SK-N-SH (cell line): ENCODE results near the gene OSBPL10. TPM values are rescaled to one million over a fixed set of nuclear protein-coding genes. Genes with fewer than 3 reads are reported as not detected.

Experiments
- CTCF ChIA-PET: fragments of 300-600, 350-600 bp; formaldehyde crosslinking; extraction: SDS; loops from one replicate; lab custom pipeline; 2021; lab: Yijun Ruan, JAX
- POLR2A ChIA-PET: fragments of 350-600 bp; sonication (Branson Sonifier 250); formaldehyde crosslinking; extraction: SDS; loops from one replicate; lab custom pipeline; 2020; ENCODE audit warnings: antibody characterized with exemption, inconsistent platforms; lab: Yijun Ruan, JAX
- DNase-seq: peaks from one replicate; pipeline ENCODE4 v3.0.0; 2012
- H2AFZ ChIP-seq: fragments of 200-600 bp; sonication (generic); 2 replicates; pipeline ENCODE4 v1.8.1; 2016; ENCODE audit warnings: antibody characterized with exemption, mild to moderate bottlenecking, low read depth
- H3F3A ChIP-seq: fragments of 200-600 bp; sonication (generic); replicated peaks from 2 replicates; pipeline ENCODE3; 2016; ENCODE audit warnings: antibody characterized with exemption, mild to moderate bottlenecking; ENCODE audit not compliant: insufficient read depth
- H3K27ac ChIP-seq, 2 experiments: fragments of 200-500 bp in 1 of 2; fragments of 200-600 bp in 1 of 2; sonication (Bioruptor generic) in 1 of 2; sonication (generic), shearing (Covaris generic) in 1 of 2; 2 replicates each; pipeline versions ENCODE4 v1.5.1 to v1.6.1; 2014 to 2016; ENCODE audit warnings: low read depth in 2 of 2, inconsistent platforms in 1 of 2, low read length in 1 of 2, mild to moderate bottlenecking in 1 of 2, mixed read lengths in 1 of 2
- H3K27me3 ChIP-seq: fragments of 200-600 bp; sonication (generic), shearing (Covaris generic); 2 replicates; pipeline ENCODE4 v1.6.1; 2016; ENCODE audit warnings: mixed run types; ENCODE audit not compliant: insufficient read depth
- H3K36me3 ChIP-seq, 2 experiments: fragments of 200-500 bp in 1 of 2; fragments of 200-600 bp in 1 of 2; sonication (Bioruptor generic) in 1 of 2; sonication (generic) in 1 of 2; replicated peaks in 1 of 2; 2 replicates each; pipeline versions ENCODE3 to v1.5.1; 2014 to 2016; ENCODE audit warnings: low read length in 1 of 2, mild to moderate bottlenecking in 1 of 2; ENCODE audit not compliant: insufficient read depth in 2 of 2, control insufficient read depth in 1 of 2
- H3K4me1 ChIP-seq, 2 experiments: fragments of 200-500 bp in 1 of 2; fragments of 200-600 bp in 1 of 2; sonication (Bioruptor generic) in 1 of 2; sonication (generic), shearing (Covaris generic) in 1 of 2; 2 replicates each; pipeline versions ENCODE4 v1.5.1 to v1.6.1; 2014 to 2016; ENCODE audit warnings: low read depth in 1 of 2, low read length in 1 of 2, mixed run types in 1 of 2; ENCODE audit not compliant: insufficient read depth in 2 of 2, control insufficient read depth in 1 of 2
- H3K4me2 ChIP-seq: fragments of 200-600 bp; sonication (generic), shearing (Covaris generic); 2 replicates; pipeline ENCODE4 v1.6.1; 2017; ENCODE audit warnings: mixed run types
- H3K4me3 ChIP-seq, 2 experiments: fragments of 200-500 bp in 1 of 2; fragments of 200-600 bp in 1 of 2; sonication (Bioruptor generic) in 1 of 2; sonication (generic), shearing (Covaris generic) in 1 of 2; 2 replicates each; pipeline versions ENCODE4 v1.5.1 to v1.8.1; 2014 to 2016; ENCODE audit warnings: low read depth in 2 of 2, inconsistent platforms in 1 of 2, low read length in 1 of 2, mild to moderate bottlenecking in 1 of 2, mixed read lengths in 1 of 2, moderate library complexity in 1 of 2
- H3K79me2 ChIP-seq: fragments of 200-600 bp; sonication (generic); 2 replicates; pipeline ENCODE4 v1.8.1; 2017; ENCODE audit warnings: mild to moderate bottlenecking; ENCODE audit not compliant: insufficient read depth
- H3K9ac ChIP-seq: fragments of 200-600 bp; sonication (generic); 2 replicates; pipeline ENCODE4 v1.6.1; 2017; ENCODE audit warnings: mixed run types
- H3K9me2 ChIP-seq: fragments of 200-600 bp; sonication (generic); 2 replicates; pipeline ENCODE4 v1.6.1; 2017; ENCODE audit warnings: mixed run types
- H3K9me3 ChIP-seq: fragments of 200-600 bp; sonication (generic); 2 replicates; pipeline ENCODE4 v1.6.1; 2017; ENCODE audit warnings: mixed run types, mild to moderate bottlenecking, moderate library complexity
- H4K20me1 ChIP-seq: fragments of 200-600 bp; sonication (generic); 2 replicates; pipeline ENCODE4 v1.6.1; 2017; ENCODE audit warnings: mild to moderate bottlenecking, mixed run types; ENCODE audit not compliant: insufficient read depth
- CTCF ChIP-seq: fragments of 200-600 bp; sonication (generic); IDR thresholded peaks from 2 replicates; pipeline ENCODE4 v1.6.1; 2017; ENCODE audit warnings: antibody characterized with exemption, mild to moderate bottlenecking, moderate library complexity
- EP300 ChIP-seq, 2 experiments: IDR thresholded peaks; 2 replicates each; pipeline versions ENCODE4 v1.4.0 to v1.6.1; 2012; ENCODE audit warnings: borderline replicate concordance in 1 of 2, low read depth in 1 of 2, low read length in 1 of 2
- FOXM1 ChIP-seq: IDR thresholded peaks from 2 replicates; pipeline ENCODE4 v1.4.0; 2012; ENCODE audit warnings: low read depth, mild to moderate bottlenecking
- POLR2AphosphoS5 ChIP-seq: IDR thresholded peaks from 2 replicates; pipeline ENCODE4 v1.6.1; 2012; ENCODE audit warnings: low read depth, low read length
- RAD21 ChIP-seq: IDR thresholded peaks from 2 replicates; pipeline ENCODE4 v1.6.1; 2012; ENCODE audit warnings: mild to moderate bottlenecking, low read length
- REST ChIP-seq: IDR thresholded peaks from 2 replicates; pipeline ENCODE4 v1.6.1; 2012; ENCODE audit warnings: mild to moderate bottlenecking, low read depth, low read length, moderate library complexity
- RXRA ChIP-seq: IDR thresholded peaks from 2 replicates; pipeline ENCODE4 v1.4.0; 2012; ENCODE audit warnings: low read depth, mild to moderate bottlenecking, borderline replicate concordance
- SMC3 ChIP-seq: IDR thresholded peaks from 2 replicates; pipeline ENCODE4 v1.6.1; 2012; ENCODE audit warnings: low read depth, low read length, improper control_type of control experiment
- TCF12 ChIP-seq: IDR thresholded peaks from 2 replicates; pipeline ENCODE4 v1.4.0; 2012
- USF1 ChIP-seq: IDR thresholded peaks from 2 replicates; pipeline ENCODE4 v1.4.0; 2012; ENCODE audit warnings: low read depth, borderline replicate concordance
- WGBS: methylation state at CpG from one replicate; pipeline ENCODE4 v1.1.6; 2017; ENCODE audit warnings: low lambda C conversion rate; 5-methylcytosine and 5-hydroxymethylcytosine counted together
- polyA plus RNA-seq, 3 experiments: library from polyadenylated mRNA; depleted of rRNA; stranded (reverse); fragments of >200 nt; gene quantifications; 2 replicates each; pipeline ENCODE4 v1.2.3, GENCODE V29; 2012

The OSBPL10 gene
- polyA plus RNA-seq, 1 of the 3 experiments (the other 2 are of a cell fraction), result 0.12 TPM

- no peak for DNase-seq
- H3F3A ChIP-seq, result no peaks in the 10 kb centered on the region
- no peaks in the 10 kb centered on the region for H3K9me3 ChIP-seq
- H3K9ac ChIP-seq, result no peak overlapping the region
- 40% methylated on average over 1 of the region's 1 CpG for WGBS
- no peaks in the 10 kb centered on the region for H3K27me3 ChIP-seq
- ChIA-PET CTCF (no interaction called here), POLR2A (interaction anchor here (0.5 kb wide), 1 partner anchor 10 kb away, joined by 5 read pairs; no protein-coding TSS in a partner anchor)
- H3K27ac ChIP-seq, result no peak overlapping the region
- TF ChIP-seq POLR2AphosphoS5, result no peak
- TF ChIP-seq RAD21, result no peak
- TF ChIP-seq RXRA, result no peak
- no peak for TF ChIP-seq REST
- no peak for TF ChIP-seq CTCF
- no peak for TF ChIP-seq FOXM1
- TF ChIP-seq USF1, result no peak
- no peaks in the 10 kb centered on the region for H3K9me2 ChIP-seq
- no peaks in the 10 kb centered on the region for H3K4me1 ChIP-seq
- H3K4me3 ChIP-seq, result no peak overlapping the region
- no peak overlapping the region for H2AFZ ChIP-seq
- no peaks in the 10 kb centered on the region for H3K79me2 ChIP-seq
- H4K20me1 ChIP-seq, result no peaks in the 10 kb centered on the region
- H3K4me2 ChIP-seq, result no peak overlapping the region
- H3K36me3 ChIP-seq, result no peaks in the 10 kb centered on the region
Measured at GRCh38 chr3:31884251-31884650, 96.8 kb downstream of the OSBPL10 start.

- no peaks in the 10 kb centered on the region for H3K36me3 ChIP-seq
- no peak for DNase-seq
- ChIA-PET CTCF (no interaction called here), POLR2A (no interaction called here)
- H3K79me2 ChIP-seq, result no peaks in the 10 kb centered on the region
- H3K27me3 ChIP-seq, result no peaks in the 10 kb centered on the region
- no peaks in the 10 kb centered on the region for H4K20me1 ChIP-seq
- no peak overlapping the region for H2AFZ ChIP-seq
- no peaks in the 10 kb centered on the region for H3K4me1 ChIP-seq
- no peak overlapping the region for H3K27ac ChIP-seq
- H3K4me2 ChIP-seq, result no peak overlapping the region
- no peaks in the 10 kb centered on the region for H3K9me2 ChIP-seq
- TF ChIP-seq TCF12 (no peak), EP300 (IDR thresholded peaks at IDR 0.05; ENCODE audit: borderline replicate concordance in 1 of 2, low read depth in 1 of 2, low read length in 1 of 2) (no peak), CTCF (no peak), SMC3 (no peak)
- no peaks in the 10 kb centered on the region for H3F3A ChIP-seq
- WGBS, result 31% methylated on average over 3 of the region's 3 CpGs
- H3K4me3 ChIP-seq, result no peak overlapping the region
- H3K9me3 ChIP-seq, result no peaks in the 10 kb centered on the region
- H3K9ac ChIP-seq, result no peak overlapping the region
Measured at GRCh38 chr3:31882895-31883294, 98.2 kb downstream of the OSBPL10 start.
